NCI-H345 treated with DMSO at 0.1 percent for 48 hours (cell line): ENCODE data around the gene ATP2C2.

ENCODE experiments used
- DNase-seq: peaks from one replicate; lab custom pipeline; 2025; ENCODE audit not compliant: unreplicated experiment; lab: John Stamatoyannopoulos, UW

The ATP2C2 gene

GRCh38 chr16:84362471-84362941, 5.8 kb upstream of the ATP2C2 start:
- DNase-seq, result peak; percentile 4

- no peak for DNase-seq
These were observed 2.1 kb upstream of the ATP2C2 start for GRCh38 chr16:84366208-84366607.

- peak; percentile 1 for DNase-seq
These were observed 1.0 kb upstream of the ATP2C2 start for GRCh38 chr16:84367297-84367680.

GRCh38 chr16:84367750-84368307, 509 bp upstream of the ATP2C2 start:
- peak; percentile 26 for DNase-seq

GRCh38 chr16:84369105-84369504, 767 bp downstream of the ATP2C2 start:
- DNase-seq, result no peak

GRCh38 chr16:84369938-84370627, 1.7 kb downstream of the ATP2C2 start:
- no peak for DNase-seq

- DNase-seq, result no peak
These were observed 2.6 kb downstream of the ATP2C2 start for GRCh38 chr16:84370723-84371552.

- no peak for DNase-seq
These were observed 3.2 kb downstream of the ATP2C2 start for GRCh38 chr16:84371553-84371865.

- no peak for DNase-seq
These were observed 5.7 kb downstream of the ATP2C2 start for GRCh38 chr16:84373907-84374489.

GRCh38 chr16:84378099-84378498, 9.8 kb downstream of the ATP2C2 start:
- DNase-seq, result no peak

GRCh38 chr16:84378567-84378966, 10.2 kb downstream of the ATP2C2 start:
- DNase-seq, result no peak

- no peak for DNase-seq
These were observed 10.8 kb downstream of the ATP2C2 start for GRCh38 chr16:84379008-84379708.

- no peak for DNase-seq
These were observed 11.5 kb downstream of the ATP2C2 start for GRCh38 chr16:84379709-84380362.

- DNase-seq, result no peak
These were observed 12.1 kb downstream of the ATP2C2 start for GRCh38 chr16:84380405-84380804.

- no peak for DNase-seq
These were observed 14.1 kb downstream of the ATP2C2 start for GRCh38 chr16:84382396-84382795.

GRCh38 chr16:84383106-84383505, 14.8 kb downstream of the ATP2C2 start:
- DNase-seq, result no peak

- DNase-seq, result no peak
These were observed 17.7 kb downstream of the ATP2C2 start for GRCh38 chr16:84386047-84386446.

- no peak for DNase-seq
These were observed 18.7 kb downstream of the ATP2C2 start for GRCh38 chr16:84387021-84387420.

- no peak for DNase-seq
These were observed 21.9 kb downstream of the ATP2C2 start for GRCh38 chr16:84390131-84390785.
